HG03342 (cell line): ENCODE results near the gene GLYAT.

Source experiments
- ATAC-seq: cut with Tn5 transposase; IDR thresholded peaks from one replicate; pipeline ENCODE4 v1.9.1; 2021; ENCODE audit warnings: mild to moderate bottlenecking, moderate library complexity; ENCODE audit not compliant: unreplicated experiment

GLYAT gene, protein sequence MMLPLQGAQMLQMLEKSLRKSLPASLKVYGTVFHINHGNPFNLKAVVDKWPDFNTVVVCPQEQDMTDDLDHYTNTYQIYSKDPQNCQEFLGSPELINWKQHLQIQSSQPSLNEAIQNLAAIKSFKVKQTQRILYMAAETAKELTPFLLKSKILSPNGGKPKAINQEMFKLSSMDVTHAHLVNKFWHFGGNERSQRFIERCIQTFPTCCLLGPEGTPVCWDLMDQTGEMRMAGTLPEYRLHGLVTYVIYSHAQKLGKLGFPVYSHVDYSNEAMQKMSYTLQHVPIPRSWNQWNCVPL

DNA sequence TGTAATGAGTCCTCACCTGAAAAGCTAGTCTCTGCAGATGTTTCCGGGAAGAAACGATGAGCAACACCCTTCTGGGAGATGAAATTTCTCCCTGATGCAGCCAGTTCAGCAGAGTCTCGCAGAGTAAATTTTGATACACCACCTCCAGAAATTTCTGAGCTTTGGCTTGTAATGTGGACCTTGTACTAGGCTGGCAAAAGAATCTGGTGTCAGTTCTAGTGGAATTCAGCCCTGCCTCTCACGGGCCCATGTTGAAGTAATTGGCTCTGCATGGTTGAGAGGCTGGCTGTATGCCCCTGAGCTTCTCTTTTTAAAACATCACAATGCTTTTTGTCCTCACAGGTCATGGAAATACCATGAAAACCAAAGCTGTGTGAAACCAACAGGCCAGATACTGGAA is at the start of gene GLYAT:
GLYAT (minus strand) TSS at position 125 of the 400 bp plus-strand sequence. CDS start 7,447 bp downstream, outside the sequence.
- ATAC-seq: no peak

DNA sequence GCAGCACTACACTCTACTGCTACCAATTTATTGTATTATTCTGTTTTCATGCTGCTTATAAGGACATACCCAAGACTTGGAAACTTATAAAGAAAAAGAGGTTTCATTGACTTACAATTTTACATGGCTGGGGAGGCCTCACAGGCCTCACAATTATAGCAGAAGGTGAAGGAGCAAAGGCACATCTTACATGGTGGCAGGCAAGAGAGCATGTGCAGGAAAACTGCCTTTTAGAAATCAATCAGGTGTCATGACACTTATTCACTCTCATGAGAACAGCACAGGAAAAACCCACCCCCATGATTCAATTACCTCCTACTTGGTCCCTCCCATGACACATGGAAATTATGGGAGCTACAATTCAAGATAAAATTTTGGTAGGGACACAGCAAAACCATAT is 49.6 kb upstream of the GLYAT start:
- ATAC-seq: no peak

DNA sequence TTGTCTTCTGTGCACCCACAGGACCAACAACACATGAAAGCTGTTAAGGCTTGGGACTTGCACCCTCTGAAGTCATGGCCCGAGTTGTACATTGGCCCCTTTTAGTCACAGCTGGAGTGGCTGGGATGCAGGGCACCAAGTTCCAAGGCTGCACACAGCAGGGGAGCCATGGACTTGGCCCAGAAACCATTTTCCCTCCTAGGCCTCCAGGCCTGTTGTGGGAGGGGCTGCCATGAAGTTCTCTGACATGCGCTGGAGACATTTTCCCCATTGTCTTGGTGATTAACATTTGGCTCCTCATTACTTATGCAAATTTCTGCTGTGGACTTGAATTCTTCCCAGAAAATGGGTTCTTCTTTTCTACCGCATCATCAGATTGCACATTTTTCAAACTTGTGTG is 48.8 kb upstream of the GLYAT start:
- no peak for ATAC-seq

DNA sequence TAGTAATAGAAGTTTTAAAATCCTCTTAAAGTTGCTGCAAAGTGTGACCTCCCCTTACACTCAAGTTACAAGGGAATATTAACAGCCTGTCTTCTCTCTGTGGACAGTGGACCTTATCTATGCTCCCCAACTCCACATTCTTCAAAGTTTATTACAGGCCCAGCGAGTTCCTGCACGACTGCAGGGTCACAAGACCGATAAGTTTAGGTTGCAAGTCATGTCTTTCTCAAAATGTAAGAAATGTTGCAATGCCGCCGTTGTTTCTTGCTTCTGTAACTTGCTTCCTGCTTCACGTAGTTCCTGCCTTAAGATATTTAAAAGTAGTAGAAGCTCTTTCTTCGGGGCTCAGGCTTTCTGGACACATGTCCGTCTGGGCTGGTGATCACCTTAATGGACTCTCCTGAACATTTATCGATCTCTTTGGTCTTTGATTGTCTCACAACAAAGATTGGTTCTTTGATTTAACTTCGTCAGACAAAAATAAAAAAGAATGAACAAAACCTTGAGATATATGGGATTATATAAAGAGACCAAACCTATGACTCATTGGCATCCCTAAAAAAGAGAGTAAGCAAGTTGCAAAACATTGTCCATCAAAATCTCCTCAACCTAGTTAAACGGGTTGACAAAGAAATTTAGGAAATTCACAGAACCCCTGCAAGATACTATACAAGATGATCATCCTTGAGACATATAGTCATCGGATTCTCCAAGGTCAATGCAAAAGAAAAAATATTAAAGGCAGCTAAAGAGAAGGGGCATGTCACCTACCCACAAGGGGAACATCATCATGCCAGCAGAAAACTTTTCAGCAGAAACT is 45.4 kb upstream of the GLYAT start:
- ATAC-seq: no peak

DNA sequence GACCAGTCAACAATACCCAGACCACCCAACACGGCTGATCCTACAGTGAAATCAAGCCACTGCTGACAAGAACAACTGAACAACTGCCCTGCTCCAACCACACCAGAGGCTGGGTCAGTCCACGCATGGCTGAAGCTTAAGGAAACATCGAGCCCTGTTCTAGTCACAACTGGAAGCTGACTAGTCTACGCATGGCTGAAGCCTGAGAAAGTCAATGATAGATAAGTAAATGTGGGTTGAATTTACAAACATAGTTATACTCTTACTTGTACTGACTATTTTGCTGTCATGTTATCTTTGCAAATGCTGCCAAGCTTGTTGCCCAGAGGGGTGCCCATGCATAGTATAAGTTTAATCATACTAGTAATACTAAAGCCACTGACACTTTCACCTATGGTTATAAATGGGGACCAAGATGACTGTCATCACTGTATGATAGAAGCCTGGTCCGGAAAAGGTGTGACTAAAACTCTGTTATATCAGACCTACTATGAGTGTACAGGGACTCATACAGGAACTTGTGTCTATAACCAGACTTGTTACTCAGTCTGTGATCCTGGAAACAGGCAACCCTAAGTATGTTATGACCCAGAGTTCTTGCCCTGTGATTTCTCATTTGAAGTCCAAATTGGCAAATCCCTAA is 43.4 kb upstream of the GLYAT start:
- no peak for ATAC-seq

DNA sequence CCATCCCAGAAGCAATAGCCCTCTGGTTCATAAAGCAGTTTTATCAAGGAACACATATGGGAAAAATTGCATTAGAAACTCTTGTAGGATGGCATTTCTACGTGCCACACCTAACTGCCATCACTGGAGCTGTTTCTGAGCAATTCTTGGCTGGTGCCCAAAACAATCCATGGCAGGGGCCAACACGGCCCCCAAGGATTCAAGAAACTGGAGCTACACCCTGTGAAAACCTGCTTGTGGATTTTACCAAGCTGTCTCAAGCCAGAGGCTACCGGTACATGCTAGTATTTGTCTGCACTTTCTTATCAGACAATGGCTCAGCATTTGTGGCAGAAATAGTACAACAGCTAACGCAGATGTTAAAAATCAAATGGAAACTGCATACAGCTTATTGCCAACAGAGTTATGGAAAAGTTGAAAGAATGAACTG is 42.4 kb upstream of the GLYAT start:
- no peak for ATAC-seq

DNA sequence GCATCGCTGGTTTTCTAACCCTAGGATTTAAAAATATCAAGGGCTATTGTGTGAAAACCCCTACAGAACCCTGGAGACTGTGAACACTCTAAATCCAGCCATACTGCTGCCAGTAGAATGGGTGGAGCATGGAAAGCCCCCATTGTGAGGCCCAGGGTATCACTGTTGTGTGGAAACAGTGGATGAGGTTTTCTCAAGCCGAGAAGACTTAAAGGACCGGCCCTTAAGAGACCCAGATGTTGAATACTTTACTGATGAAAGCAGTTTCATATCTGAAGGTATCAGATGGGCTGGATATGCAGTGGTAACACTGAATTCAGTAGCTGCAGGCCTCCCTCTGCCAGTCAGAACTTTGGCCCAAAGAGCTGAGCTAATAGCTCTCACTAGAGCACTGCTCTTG is 41.6 kb upstream of the GLYAT start:
- ATAC-seq: no peak

DNA sequence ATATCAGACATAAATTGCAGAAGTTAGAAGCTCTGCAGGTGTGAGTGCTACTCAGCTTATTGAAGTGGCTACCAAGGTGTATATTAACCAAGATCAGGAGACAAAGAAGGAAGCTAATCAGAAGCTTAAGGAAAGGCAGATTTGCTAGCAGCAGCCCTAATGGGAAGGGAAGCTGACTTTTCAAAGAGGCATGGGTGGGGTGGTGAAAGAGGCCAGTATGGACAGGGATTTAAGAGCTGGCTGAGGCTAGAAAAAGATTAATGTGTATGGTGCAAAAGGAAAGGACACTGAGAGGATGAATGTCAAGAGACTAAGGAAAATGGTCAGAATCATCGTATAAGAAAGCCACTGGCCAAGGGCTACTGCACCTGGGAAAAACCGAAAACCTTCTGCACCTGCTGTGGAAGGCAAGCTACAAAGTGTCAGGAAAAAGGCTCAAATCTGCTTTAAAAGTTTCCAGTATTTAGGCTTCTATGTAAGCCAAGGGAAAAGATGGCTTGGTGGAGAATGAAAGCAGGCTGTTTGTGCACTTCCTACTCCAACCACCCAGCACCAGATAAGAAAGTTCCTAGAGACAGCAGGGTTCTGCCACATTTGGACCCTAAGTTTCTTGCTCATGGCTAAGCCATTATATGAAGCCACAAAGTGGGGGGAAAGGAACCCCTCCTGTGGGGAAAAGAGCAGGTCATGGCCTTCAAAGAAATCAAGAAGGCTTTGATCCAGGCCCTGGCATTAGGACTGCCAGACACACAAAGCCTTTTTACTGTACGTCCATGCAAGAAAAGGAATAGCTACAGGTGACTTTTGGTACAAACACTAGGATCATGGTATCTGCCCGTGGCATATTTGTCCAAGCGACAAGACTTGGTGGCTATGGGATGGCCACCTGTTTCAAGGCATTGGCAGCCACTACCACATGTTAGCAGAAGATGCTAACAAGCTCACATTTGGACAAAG is 40.9 kb upstream of the GLYAT start:
- ATAC-seq: no peak

DNA sequence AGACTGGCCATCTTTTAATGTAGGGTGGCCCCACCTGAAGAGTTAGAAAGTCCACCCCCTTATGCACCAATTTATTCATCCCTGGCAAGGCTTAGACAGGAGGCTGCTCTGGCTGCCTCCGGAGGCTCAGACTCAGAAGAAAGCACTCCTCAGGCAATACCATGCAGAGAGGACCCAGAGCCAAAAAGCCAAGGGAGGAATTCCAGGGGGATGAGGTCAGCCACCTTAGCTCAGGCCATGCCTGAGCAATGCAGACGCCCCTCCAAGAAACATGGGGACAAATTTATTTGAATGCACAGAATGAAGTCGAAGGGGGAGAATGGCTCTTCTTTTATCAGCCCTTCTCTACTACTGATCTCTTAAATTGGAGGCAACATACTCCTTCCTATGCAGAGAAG is 39.7 kb upstream of the GLYAT start:
- no peak for ATAC-seq

DNA sequence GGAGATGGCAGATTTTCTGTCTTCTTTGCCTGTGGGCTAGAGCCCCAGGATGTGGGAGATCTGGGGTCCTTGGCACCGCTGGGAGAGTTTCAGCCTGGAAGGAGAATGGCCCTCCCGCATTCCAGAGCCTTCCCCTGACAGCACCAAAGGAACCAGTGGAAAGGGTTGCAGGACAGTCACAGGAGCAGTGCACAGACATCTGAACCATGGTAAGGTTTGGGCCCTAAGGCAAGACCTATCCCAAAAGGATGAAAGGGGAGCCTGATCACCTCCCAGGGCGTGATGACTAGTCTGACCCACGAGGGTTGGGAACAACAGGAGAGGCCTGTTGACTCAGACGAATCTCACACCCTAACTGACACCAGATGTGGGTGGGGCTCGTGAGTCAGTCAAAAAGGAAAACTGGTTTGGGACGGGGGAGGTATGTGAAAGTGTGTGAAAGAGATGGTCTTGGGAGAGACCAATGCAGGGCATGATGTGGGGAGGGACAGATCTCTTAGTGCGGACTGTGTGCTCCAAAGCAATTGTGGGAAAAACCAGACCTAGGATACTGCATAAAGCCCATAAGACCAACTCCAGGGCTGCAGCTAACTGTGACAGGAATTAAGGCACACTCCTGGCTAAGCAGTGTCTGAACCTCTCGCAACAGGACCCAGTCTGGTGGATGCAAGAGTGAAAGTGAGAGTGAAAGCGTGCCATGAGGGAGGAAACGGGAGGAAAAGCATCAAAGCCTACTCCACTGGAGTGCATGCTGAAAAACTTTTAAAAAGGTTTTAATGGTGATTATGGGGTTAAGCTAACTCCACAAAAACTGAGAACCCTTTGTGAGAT is 39.1 kb upstream of the GLYAT start:
- ATAC-seq: no peak

DNA sequence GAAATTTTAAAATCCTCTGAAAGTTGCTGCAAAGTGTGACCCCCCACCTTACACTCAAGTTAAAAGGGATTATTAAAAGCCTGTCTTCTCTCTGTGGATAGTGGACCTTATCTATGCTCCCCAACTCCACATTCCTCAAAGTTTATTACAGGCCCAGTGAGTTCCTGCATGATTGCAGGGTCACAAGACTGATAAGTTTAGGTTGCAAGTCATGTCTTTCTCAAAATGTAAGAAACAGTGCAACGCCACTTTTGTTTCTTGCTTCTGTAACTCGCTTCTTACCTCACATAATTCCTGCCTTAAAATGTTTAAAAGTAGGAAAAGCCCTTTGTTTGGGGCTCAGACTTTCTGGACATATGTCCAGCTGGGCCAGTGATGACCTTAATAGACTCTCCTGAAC is 38.4 kb upstream of the GLYAT start:
- ATAC-seq: no peak

DNA sequence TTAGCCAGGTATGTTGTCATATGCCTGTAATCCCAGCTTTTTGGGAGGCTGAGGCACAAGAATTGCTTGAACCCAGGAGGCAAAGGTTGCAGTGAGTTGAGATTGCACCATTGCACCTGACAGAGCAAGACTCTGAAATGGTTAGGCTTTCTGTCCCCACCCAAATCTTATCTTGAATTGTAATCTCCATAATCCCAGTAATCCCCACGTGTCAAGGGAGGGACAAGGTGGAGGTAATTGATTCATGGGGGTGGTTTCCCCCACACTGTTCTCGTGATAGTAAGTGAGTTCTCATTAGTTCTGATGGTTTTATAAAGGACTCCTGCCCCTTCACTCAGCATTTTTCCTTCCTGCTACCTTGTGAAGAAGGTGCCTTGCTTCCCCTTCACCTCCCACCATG is 37.6 kb upstream of the GLYAT start:
- no peak for ATAC-seq

DNA sequence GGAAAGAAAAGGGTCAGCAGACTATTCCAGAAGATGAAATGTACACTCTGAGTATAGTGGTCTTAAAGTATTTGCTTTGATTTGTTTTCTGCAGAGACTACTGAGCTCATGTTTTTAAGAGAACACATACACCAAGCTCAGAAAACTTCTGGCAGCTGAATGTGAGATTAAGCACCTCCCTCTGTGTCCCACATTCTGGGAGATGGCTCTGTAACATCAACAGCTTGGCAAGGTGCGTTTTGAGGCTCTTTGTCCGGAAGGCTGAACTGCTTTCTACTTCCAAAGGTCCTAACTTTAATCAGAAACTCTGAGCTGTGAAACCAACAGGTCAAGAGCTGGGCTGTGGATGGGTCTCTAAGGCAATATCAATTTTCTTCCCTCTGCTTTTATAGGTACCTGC is 36.4 kb upstream of the GLYAT start:
- no peak for ATAC-seq

DNA sequence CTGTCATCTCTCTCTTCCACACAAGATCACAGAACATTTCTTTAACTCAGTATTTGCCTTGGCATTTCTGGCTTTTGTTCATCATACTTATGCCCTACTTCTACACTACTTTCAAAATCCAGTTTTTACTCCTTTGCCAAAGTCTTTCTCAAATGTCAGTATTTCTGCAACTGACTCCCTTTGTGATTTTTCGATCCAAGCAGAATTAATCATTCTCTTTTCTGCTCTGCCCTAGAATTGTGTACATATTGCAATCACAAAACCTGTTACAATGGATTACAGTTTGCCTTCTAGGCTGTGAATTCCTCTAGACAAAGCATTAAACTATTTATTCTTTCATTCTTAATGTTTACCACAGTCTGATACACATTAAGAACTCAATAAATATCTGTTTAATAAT is 33.3 kb upstream of the GLYAT start:
- ATAC-seq: no peak

DNA sequence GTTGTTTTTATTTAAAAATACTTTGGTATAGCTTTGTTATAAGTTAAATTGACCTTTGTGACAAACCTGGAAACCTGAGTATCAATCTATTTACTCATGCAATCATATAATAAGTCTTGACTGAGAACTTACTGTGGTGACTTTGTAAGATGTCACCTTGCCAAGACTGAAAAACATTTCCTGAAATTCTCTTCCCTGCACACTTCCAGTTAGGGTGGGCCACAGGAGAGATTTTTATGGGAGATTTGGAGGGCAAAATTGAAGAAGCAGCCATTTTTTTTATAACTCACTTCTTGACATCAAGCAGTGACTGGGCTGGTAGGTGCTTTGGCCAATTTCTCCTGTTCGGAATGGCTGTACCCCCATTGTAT is 31.4 kb upstream of the GLYAT start:
- no peak for ATAC-seq

DNA sequence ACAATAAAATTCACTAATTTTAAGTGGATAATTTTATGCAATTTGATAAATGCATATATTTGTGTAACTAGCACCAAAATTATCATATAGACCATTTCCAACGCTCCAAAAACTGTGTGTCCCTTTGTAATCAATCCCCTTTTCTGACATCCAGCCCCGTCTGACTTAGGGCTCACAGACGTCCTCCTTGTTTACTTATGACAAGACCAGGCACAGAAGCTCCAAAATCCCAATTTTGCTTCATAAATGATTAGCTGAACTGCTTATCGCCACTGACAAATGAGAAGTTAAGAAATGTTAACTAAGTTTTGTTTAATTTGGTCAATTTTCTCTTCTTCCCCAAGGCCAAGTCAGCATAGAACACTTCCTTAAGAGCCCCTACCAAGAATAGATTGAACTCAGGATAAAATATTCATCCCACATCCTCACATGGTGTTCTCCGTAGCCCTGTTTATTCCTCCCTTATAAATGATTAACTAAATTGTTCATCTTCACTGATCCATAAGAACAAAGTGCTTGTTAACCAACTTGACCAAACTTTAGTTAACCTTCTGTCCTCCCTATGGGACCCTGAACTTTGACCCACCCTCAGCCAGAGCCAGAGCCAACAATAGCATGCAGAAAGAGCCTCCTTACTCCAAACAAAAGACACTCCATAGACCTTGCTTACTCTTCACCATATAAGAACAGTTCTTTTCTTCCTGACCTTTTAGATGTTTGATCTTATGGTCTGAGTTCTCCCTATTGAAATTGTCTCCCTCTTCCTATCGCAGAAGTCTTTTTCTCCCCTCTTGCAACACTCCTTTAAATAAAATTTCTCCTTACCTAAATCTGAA is 30.8 kb upstream of the GLYAT start:
- no peak for ATAC-seq

DNA sequence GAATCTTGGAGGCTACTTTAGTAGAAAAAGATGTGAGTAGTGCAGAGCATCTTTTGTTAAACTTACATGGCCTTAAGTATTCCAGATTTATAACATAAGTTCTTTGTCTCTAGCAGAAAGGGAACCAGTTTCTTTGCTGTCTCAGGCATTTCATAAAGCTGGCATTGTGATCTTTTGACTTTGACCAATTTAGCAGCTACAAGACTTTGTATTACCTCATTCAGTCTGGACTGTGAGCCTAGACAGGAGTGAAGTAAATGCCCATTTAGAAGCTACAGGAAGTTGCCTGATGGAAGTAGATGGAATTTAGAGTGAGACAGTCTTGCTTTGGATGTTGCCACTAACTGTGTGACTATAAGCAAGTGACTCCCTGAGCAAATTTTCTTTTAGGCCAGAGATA is 25.7 kb upstream of the GLYAT start:
- ATAC-seq: no peak

DNA sequence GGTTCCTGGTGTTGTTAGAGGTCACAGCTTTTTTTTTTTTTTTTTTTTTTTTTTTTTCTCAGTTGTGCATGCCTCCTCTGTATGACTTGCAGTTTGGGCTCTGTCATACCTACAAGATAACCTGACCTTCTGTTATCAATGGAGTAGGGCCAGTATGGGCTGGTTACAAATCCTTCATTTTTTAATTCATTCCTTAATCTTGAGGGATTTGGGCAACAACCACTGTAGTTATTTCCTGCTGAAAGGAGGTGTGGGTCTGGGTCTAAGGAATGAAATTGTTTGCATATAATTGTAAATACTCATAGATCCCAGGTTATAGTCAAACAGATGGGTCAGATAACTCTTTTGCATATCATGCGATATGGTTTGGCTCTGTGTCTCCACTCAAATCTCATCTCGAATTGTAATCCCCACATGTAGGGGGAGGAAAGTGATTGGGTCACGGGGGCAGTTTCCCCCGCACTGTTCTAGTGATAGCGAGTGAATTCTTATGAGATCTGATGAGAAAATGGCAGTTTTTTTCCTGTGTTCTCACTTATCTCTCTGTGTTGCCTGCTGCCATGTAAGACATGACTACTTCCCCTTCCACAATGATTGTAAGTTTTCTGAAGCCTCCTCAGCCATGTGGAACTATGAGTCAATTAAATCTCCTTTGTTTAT is 14.1 kb upstream of the GLYAT start:
- ATAC-seq: no peak
